Central memory CD8-positive, alpha-beta T cell (primary cell): Measurements from ENCODE around the gene CDKAL1.
"Not testable (repeated sequence)": the region's sequence is repeated elsewhere in the genome, so short reads cannot be mapped to it uniquely, and the experiment has no call there.

Experiments
- ATAC-seq: fragments of 150-1000 bp; cut with Tn5 transposase; replicated peaks from 2 replicates; pipeline ENCODE4 v1.10.0; 2022; ENCODE audit warnings: mild to moderate bottlenecking, moderate FRiP score, moderate number of reproducible peaks; ENCODE audit not compliant: poor library complexity, severe bottlenecking; ENCODE audit errors: extremely low read depth
- DNase-seq, 2 donors: peaks; one replicate each; pipeline ENCODE4 v3.0.0; 2021; ENCODE audit warnings: low spot score in 2 of 2
- H3K27ac Mint-ChIP-seq: one replicate; pipeline ENCODE4 v1.8.0; 2022; ENCODE audit warnings: low read depth, mild to moderate bottlenecking, moderate library complexity, mixed read lengths
- H3K27me3 Mint-ChIP-seq: one replicate; pipeline ENCODE4 v1.8.0; 2022; ENCODE audit warnings: mixed read lengths
- H3K36me3 Mint-ChIP-seq: one replicate; pipeline ENCODE4 v1.8.0; 2022; ENCODE audit warnings: mild to moderate bottlenecking, moderate library complexity, mixed read lengths; ENCODE audit not compliant: insufficient read depth
- H3K4me1 Mint-ChIP-seq: one replicate; pipeline ENCODE4 v1.8.0; 2022; ENCODE audit warnings: mixed read lengths
- H3K4me3 Mint-ChIP-seq: one replicate; pipeline ENCODE4 v1.8.0; 2022; ENCODE audit warnings: mild to moderate bottlenecking, moderate library complexity, mixed read lengths
- H3K9me3 Mint-ChIP-seq: one replicate; pipeline ENCODE4 v1.8.0; 2022; ENCODE audit warnings: mixed read lengths

CDKAL1 gene

DNA sequence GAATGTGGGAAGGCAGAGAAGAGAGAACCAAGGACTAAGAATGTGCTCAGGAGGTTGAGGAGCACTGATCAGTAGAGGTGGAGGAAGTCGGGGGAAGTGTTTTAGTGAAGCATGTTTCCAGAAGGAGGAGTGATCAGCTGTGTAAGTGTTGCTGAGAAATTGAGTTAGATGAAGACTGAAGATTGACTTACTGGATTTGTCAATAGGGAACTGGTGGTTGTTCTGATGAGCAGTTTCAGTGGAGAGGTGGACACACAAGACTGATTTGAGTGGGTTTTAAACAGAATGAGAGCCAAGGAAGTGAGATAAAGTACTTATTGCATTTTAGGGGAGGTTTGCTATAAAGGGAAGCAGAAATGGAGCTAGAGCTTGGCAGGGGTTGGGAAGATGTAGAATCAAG is 182.6 kb downstream of the CDKAL1 start:
- Mint-ChIP-seq H3K9me3 (no peaks in the 10 kb centered on the region), H3K4me1 (peaks cover 17% of the 10 kb centered on the region), H3K4me3 (no peak overlapping the region), H3K36me3 (peaks cover 2% of the 10 kb centered on the region), H3K27me3 (no peaks in the 10 kb centered on the region), H3K27ac (no peak overlapping the region)
- no peak for ATAC-seq
- no peak for DNase-seq

GRCh38 chr6:20717743-20718142 is 183.5 kb downstream of the CDKAL1 start:
- H3K9me3 Mint-ChIP-seq, result no peaks in the 10 kb centered on the region
- no peak overlapping the region for H3K4me3 Mint-ChIP-seq
- H3K27ac Mint-ChIP-seq, result no peak overlapping the region
- H3K27me3 Mint-ChIP-seq, result no peaks in the 10 kb centered on the region
- ATAC-seq (no peak), DNase-seq (no peak)
- H3K36me3 Mint-ChIP-seq, result no peaks in the 10 kb centered on the region
- peaks cover 22% of the 10 kb centered on the region for H3K4me1 Mint-ChIP-seq

DNA sequence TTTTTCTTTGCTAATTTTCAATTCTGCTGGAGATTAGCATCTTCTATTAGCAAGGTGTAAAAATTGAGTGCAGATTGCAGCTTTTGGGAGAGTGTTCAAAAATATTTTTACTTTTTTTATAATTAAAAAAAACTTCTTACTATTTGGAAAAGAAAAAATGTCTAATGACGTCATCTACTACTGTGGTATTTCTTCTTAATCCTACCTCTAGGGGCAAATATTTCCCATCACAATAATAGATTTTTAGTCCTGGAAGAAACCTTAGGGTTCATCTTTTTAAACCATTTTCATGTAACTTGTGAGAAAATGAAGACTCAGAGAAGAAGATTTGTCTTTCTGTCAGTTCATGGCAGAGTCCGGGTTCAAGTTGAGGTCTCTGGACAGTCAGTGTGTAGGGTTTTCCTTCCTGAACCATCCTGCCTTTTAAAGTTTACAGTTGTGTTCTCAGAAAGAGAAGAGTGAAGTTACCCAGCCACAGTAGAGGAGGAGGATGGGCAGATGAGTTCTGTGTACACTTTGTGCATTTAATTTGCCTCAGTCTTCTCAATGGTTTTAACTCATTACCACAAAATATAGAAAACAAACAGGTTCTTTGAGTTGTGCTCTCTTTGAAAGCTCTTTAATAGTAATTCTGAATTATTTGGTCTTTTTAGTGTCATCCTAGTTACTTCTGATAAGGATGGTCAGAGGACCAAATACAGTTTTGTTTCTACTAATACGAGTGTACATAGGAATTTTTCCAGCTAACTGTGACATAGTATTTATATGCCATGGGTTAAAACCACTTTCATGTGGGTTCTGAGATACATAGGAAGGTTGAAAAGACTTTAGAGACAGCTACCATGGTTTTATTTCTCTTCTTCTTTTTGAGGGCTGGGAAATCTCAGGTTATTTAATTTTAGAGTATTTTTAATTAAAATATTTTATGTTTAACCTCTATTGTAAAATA is 184.7 kb downstream of the CDKAL1 start:
- ATAC-seq, result no peak
- H3K27ac Mint-ChIP-seq, result peak overlapping the region; percentile 53
- no peak overlapping the region for H3K4me3 Mint-ChIP-seq
- H3K4me1 Mint-ChIP-seq, result peaks cover 31% of the 10 kb centered on the region
- H3K9me3 Mint-ChIP-seq, result no peaks in the 10 kb centered on the region
- no peaks in the 10 kb centered on the region for H3K27me3 Mint-ChIP-seq
- no peaks in the 10 kb centered on the region for H3K36me3 Mint-ChIP-seq
- no peak for DNase-seq

- Mint-ChIP-seq H3K27me3 (no peaks in the 10 kb centered on the region), H3K27ac (peak overlapping the region; percentile 53), H3K36me3 (no peaks in the 10 kb centered on the region), H3K9me3 (no peaks in the 10 kb centered on the region), H3K4me3 (no peak overlapping the region), H3K4me1 (peaks cover 31% of the 10 kb centered on the region)
- ATAC-seq (no peak), DNase-seq (no peak)
Measured at GRCh38 chr6:20719980-20720379, 185.7 kb downstream of the CDKAL1 start.

DNA sequence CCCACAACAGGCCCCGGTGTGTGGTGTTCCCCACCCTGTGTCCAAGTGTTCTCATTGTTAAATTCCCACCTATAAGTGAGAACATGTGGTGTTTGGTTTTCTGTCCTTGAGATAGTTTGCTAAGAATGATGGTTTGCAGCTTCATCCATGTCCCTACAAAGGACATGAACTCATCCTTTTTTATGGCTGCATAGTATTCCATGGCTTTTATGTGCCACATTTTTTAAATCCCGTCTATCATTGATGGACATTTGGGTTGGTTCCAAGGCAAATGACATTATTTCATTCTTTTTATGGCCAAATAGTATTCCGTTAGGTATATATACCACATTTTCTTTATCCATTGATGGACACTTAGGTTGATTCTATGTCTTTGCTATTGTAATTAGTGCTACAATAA is 186.9 kb downstream of the CDKAL1 start:
- H3K9me3 Mint-ChIP-seq, ATAC-seq, H3K27ac Mint-ChIP-seq, H3K27me3 Mint-ChIP-seq, DNase-seq, H3K4me3 Mint-ChIP-seq, H3K36me3 Mint-ChIP-seq: not testable (repeated sequence)
- H3K4me1 Mint-ChIP-seq, result peaks cover 31% of the 10 kb centered on the region

- no peak overlapping the region for H3K4me3 Mint-ChIP-seq
- DNase-seq, result no peak
- peaks cover 36% of the 10 kb centered on the region for H3K4me1 Mint-ChIP-seq
- H3K36me3 Mint-ChIP-seq, result peaks cover 2% of the 10 kb centered on the region
- peak overlapping the region; percentile 9 for H3K27ac Mint-ChIP-seq
- no peak for ATAC-seq
- no peaks in the 10 kb centered on the region for H3K27me3 Mint-ChIP-seq
- H3K9me3 Mint-ChIP-seq, result no peaks in the 10 kb centered on the region
Measured at GRCh38 chr6:20722455-20722854, 188.2 kb downstream of the CDKAL1 start.

- Mint-ChIP-seq H3K27ac (peak overlapping the region; percentile 9), H3K4me3 (no peak overlapping the region), H3K27me3 (no peaks in the 10 kb centered on the region), H3K4me1 (peaks cover 34% of the 10 kb centered on the region), H3K36me3 (peaks cover 2% of the 10 kb centered on the region), H3K9me3 (no peaks in the 10 kb centered on the region)
- DNase-seq, result no peak
- no peak for ATAC-seq
Measured at GRCh38 chr6:20723236-20723635, 189.0 kb downstream of the CDKAL1 start.

- no peaks in the 10 kb centered on the region for H3K27me3 Mint-ChIP-seq
- no peak for DNase-seq
- H3K27ac Mint-ChIP-seq, result no peak overlapping the region
- H3K9me3 Mint-ChIP-seq, result no peaks in the 10 kb centered on the region
- H3K36me3 Mint-ChIP-seq, result peaks cover 2% of the 10 kb centered on the region
- H3K4me1 Mint-ChIP-seq, result peaks cover 31% of the 10 kb centered on the region
- no peak overlapping the region for H3K4me3 Mint-ChIP-seq
- no peak for ATAC-seq
Measured at GRCh38 chr6:20724443-20725190, 190.4 kb downstream of the CDKAL1 start.

DNA sequence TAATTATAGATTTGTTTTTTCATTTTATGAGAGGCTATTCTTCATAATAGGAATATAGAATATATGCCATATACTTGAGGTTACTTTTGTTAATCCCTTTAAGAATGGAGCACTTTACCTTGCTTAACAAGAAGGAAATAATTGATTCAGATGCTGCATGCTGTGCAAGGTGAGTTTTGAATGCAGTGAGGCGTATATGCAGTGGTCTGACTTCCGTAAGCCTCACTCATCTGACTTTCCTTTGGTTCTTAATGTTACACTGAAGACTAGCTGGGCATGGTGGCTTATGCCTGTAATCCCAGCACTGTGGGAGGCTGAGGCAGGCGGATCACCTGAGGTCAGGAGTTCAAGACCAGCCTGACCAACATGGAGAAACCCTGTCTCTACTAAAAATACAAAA is 191.0 kb downstream of the CDKAL1 start:
- DNase-seq, H3K27me3 Mint-ChIP-seq, H3K36me3 Mint-ChIP-seq, H3K27ac Mint-ChIP-seq, H3K4me3 Mint-ChIP-seq, H3K9me3 Mint-ChIP-seq, ATAC-seq: not testable (repeated sequence)
- peaks cover 29% of the 10 kb centered on the region for H3K4me1 Mint-ChIP-seq

- Mint-ChIP-seq H3K4me1 (peaks cover 21% of the 10 kb centered on the region), H3K27me3 (no peaks in the 10 kb centered on the region), H3K9me3 (no peaks in the 10 kb centered on the region), H3K27ac (no peak overlapping the region), H3K36me3 (peaks cover 4% of the 10 kb centered on the region), H3K4me3 (no peak overlapping the region)
- DNase-seq (no peak), ATAC-seq (no peak)
Measured at GRCh38 chr6:20729086-20729485, 194.8 kb downstream of the CDKAL1 start.

GRCh38 chr6:20732362-20732761 is 198.1 kb downstream of the CDKAL1 start:
- H3K36me3 Mint-ChIP-seq, DNase-seq, H3K4me3 Mint-ChIP-seq, H3K27me3 Mint-ChIP-seq, H3K9me3 Mint-ChIP-seq, H3K27ac Mint-ChIP-seq, ATAC-seq: not testable (repeated sequence)
- peaks cover 22% of the 10 kb centered on the region for H3K4me1 Mint-ChIP-seq

GRCh38 chr6:20732896-20733295 is 198.6 kb downstream of the CDKAL1 start:
- DNase-seq, result no peak
- no peak overlapping the region for H3K4me3 Mint-ChIP-seq
- H3K4me1 Mint-ChIP-seq, result peaks cover 21% of the 10 kb centered on the region
- H3K9me3 Mint-ChIP-seq, result no peaks in the 10 kb centered on the region
- H3K27me3 Mint-ChIP-seq, result no peaks in the 10 kb centered on the region
- ATAC-seq, result no peak
- peaks cover 2% of the 10 kb centered on the region for H3K36me3 Mint-ChIP-seq
- no peak overlapping the region for H3K27ac Mint-ChIP-seq

- Mint-ChIP-seq H3K4me3 (no peak overlapping the region), H3K27ac (no peak overlapping the region), H3K36me3 (peaks cover 15% of the 10 kb centered on the region), H3K4me1 (peaks cover 10% of the 10 kb centered on the region), H3K9me3 (no peaks in the 10 kb centered on the region), H3K27me3 (no peaks in the 10 kb centered on the region)
- DNase-seq, result no peak
- no peak for ATAC-seq
Measured at GRCh38 chr6:20737912-20738311, 203.7 kb downstream of the CDKAL1 start.
